K562 (cell line): ENCODE measurements around the gene ZEB2. TPM values are rescaled to one million over a fixed set of nuclear protein-coding genes. Genes with fewer than 3 reads are reported as not detected.

Experiments used
- ATAC-seq: fragments of 200-7000 bp; cut with Tn5 transposase; 3 replicates; pipeline ENCODE4 v1.9.1; 2020; ENCODE audit warnings: moderate library complexity
- BruUV-seq: library from RNA; stranded (reverse); fragments of 400-500 nt; replicated peaks from 2 replicates; lab custom pipeline; 2021; lab: Mats Ljungman, UMichigan
- CTCF ChIA-PET: fragments of 300-600 bp; formaldehyde crosslinking; extraction: SDS; loops from one replicate; lab custom pipeline; 2021; ENCODE audit warnings: low intra/inter-chr PET ratio; lab: Yijun Ruan, JAX
- POLR2A ChIA-PET: fragments of 300-600, 350-650 bp; sonication (Branson Sonifier 250); formaldehyde crosslinking; extraction: SDS; loops from one replicate; lab custom pipeline; 2021; ENCODE audit warnings: antibody characterized with exemption, inconsistent platforms; lab: Yijun Ruan, JAX
- DNase-seq, 4 experiments: peaks; one replicate each; pipeline versions ENCODE4 v3.0.0 to v3.0.0-alpha.2; 2011 to 2018; ENCODE audit warnings: low spot score in 3 of 4, mixed read lengths in 3 of 4; ENCODE audit errors: extremely low read depth in 1 of 4
- FAIRE-seq: peaks from 2 replicates; lab custom pipeline; 2011; peaks lifted over from hg19 to GRCh38; lab: Jason Lieb, UNC
- H2AFZ ChIP-seq: 2 replicates; pipeline ENCODE4 v1.6.0; 2011; ENCODE audit warnings: low read depth, low read length, control low read depth, inconsistent platforms
- H3K27ac ChIP-seq: fragments of 200-600 bp; 3 replicates; pipeline ENCODE4 v1.8.0; 2011; ENCODE audit warnings: low read depth, mild to moderate bottlenecking, control low read depth, inconsistent platforms, low read length, moderate library complexity, mixed read lengths; ENCODE audit errors: extremely low read depth
- H3K27me3 ChIP-seq, 2 experiments: fragments of 300-600 bp in 1 of 2; 2 replicates in 1 of 2; 3 replicates in 1 of 2; pipeline versions ENCODE4 v1.6.0 to v1.8.0; 2011; ENCODE audit warnings: inconsistent platforms in 2 of 2, low read length in 2 of 2, mild to moderate bottlenecking in 1 of 2, mixed read lengths in 1 of 2, moderate library complexity in 1 of 2; ENCODE audit not compliant: control insufficient read depth in 2 of 2, insufficient read depth in 2 of 2
- H3K36me3 ChIP-seq: fragments of 300-600 bp; 3 replicates; pipeline ENCODE4 v1.8.0; 2011; ENCODE audit warnings: mild to moderate bottlenecking, low read length, inconsistent platforms; ENCODE audit not compliant: control insufficient read depth, insufficient read depth
- H3K4me1 ChIP-seq, 2 experiments: fragments of 200-600 bp in 1 of 2; replicated peaks in 1 of 2; 2 replicates in 1 of 2; 3 replicates in 1 of 2; pipeline versions ENCODE4 v1.5.1 to v1.8.0; 2011; ENCODE audit warnings: inconsistent platforms in 2 of 2, low read length in 2 of 2, mild to moderate bottlenecking in 1 of 2, mixed read lengths in 1 of 2, moderate library complexity in 1 of 2; ENCODE audit not compliant: control insufficient read depth in 2 of 2, insufficient read depth in 2 of 2
- H3K4me2 ChIP-seq: 2 replicates; pipeline ENCODE4 v1.6.1; 2011; ENCODE audit warnings: low read length, control low read depth, inconsistent platforms, mixed read lengths; ENCODE audit not compliant: insufficient read depth
- H3K4me3 ChIP-seq: fragments of 200-600 bp; sonication (generic), shearing (Covaris generic); 2 replicates; pipeline ENCODE4 v1.5.1; 2016; ENCODE audit warnings: control low read depth, inconsistent platforms
- H3K79me2 ChIP-seq: fragments of 200-600 bp; 3 replicates; pipeline ENCODE4 v1.8.0; 2011; ENCODE audit warnings: low read length, inconsistent platforms; ENCODE audit not compliant: control insufficient read depth, insufficient read depth
- H3K9ac ChIP-seq, 2 experiments: 2 replicates each; pipeline versions ENCODE4 v1.6.0 to v1.6.1; 2011; ENCODE audit warnings: low read depth in 2 of 2, low read length in 2 of 2, control low read depth in 1 of 2, inconsistent platforms in 1 of 2, mild to moderate bottlenecking in 1 of 2, mixed read lengths in 1 of 2; ENCODE audit not compliant: insufficient read depth in 1 of 2
- H3K9me1 ChIP-seq: one replicate; pipeline ENCODE4 v1.6.0; 2011; ENCODE audit warnings: inconsistent platforms, mild to moderate bottlenecking, low read length, moderate library complexity; ENCODE audit not compliant: control insufficient read depth, insufficient read depth
- H3K9me3 ChIP-seq: replicated peaks from 2 replicates; pipeline ENCODE4 v1.5.1; 2011; ENCODE audit warnings: low read depth, low read length, inconsistent platforms; ENCODE audit not compliant: control insufficient read depth, insufficient read depth
- H4K20me1 ChIP-seq: replicated peaks from 2 replicates; pipeline ENCODE4 v1.6.1; 2011; ENCODE audit warnings: low read length, inconsistent platforms, mixed read lengths; ENCODE audit not compliant: control insufficient read depth, insufficient read depth
- C11orf30 ChIP-seq: fragments of 450-650 bp; IDR thresholded peaks from 2 replicates; pipeline ENCODE4 v1.6.1; 2016; ENCODE audit warnings: low read depth, mild to moderate bottlenecking
- DPF2 ChIP-seq: fragments of 450-650 bp; IDR thresholded peaks from 2 replicates; pipeline ENCODE4 v1.6.1; 2016
- JUND ChIP-seq, 2 experiments: IDR thresholded peaks; 2 replicates in 1 of 2; 3 replicates in 1 of 2; pipeline ENCODE4 v1.6.1; 2011; ENCODE audit warnings: borderline replicate concordance in 2 of 2, low read depth in 2 of 2, low read length in 2 of 2, improper control_type of control experiment in 1 of 2, missing biosample characterization in 1 of 2, missing genetic modification characterization in 1 of 2, missing genetic modification reagents in 1 of 2
- MAFF ChIP-seq: IDR thresholded peaks from 2 replicates; pipeline ENCODE4 v1.6.1; 2012; ENCODE audit warnings: low read length, improper control_type of control experiment
- MAFK ChIP-seq: IDR thresholded peaks from 2 replicates; pipeline ENCODE4 v1.6.1; 2011; ENCODE audit warnings: low read length, improper control_type of control experiment
- ZC3H4 ChIP-seq: sonication (generic); formaldehyde crosslinking; IDR thresholded peaks from 2 replicates; pipeline ENCODE4 v1.9.0; 2021; ENCODE audit warnings: missing genetic modification reagents, borderline replicate concordance
- ZKSCAN1 ChIP-seq: fragments of 150-350 bp; IDR thresholded peaks from 2 replicates; pipeline ENCODE4 v1.6.1; 2016; ENCODE audit warnings: low read depth, low read length
- ZNF316 ChIP-seq: fragments of 450-650 bp; IDR thresholded peaks from 2 replicates; pipeline ENCODE4 v1.6.1; 2016
- ZNF384 ChIP-seq: IDR thresholded peaks from 2 replicates; pipeline ENCODE4 v1.6.1; 2012; ENCODE audit warnings: low read depth, low read length, improper control_type of control experiment
- ZZZ3 ChIP-seq: fragments of 450-650 bp; IDR thresholded peaks from 2 replicates; pipeline ENCODE4 v1.6.1; 2016; ENCODE audit warnings: antibody characterized with exemption, mild to moderate bottlenecking, moderate library complexity
- WGBS: fragments of 100-300 bp; shearing (Covaris generic); methylation state at CpG from one replicate; pipeline ENCODE4 v1.1.6; 2016; ENCODE audit warnings: low coverage, mixed read lengths; ENCODE audit not compliant: insufficient coverage; ENCODE audit errors: missing lambda C conversion rate; 5-methylcytosine and 5-hydroxymethylcytosine counted together
- in situ Hi-C: fragments of 300-500 bp; cut with MboI; formaldehyde crosslinking; loops from 4 replicates; pipeline ENCODE4 v1.15.0; 2018; ENCODE audit warnings: inconsistent platforms, mixed read lengths
- intact Hi-C: fragments of 100-400 bp; cut with micrococcal nuclease; formaldehyde crosslinking; loops from 2 replicates; pipeline ENCODE4 v1.14.2; 2022
- polyA plus RNA-seq, 8 experiments: library from polyadenylated mRNA; depleted of rRNA in 4 of 8; stranded (reverse) in 5 of 8; unstranded in 3 of 8; fragments of >200 nt; fragmentation: Nextera tagmentation in 2 of 8; fragmentation: Illumina TruSeq in 1 of 8; extraction: Ambion mirVana in 2 of 8; extraction: Trizol in 1 of 8; gene quantifications; 2 replicates each; pipeline versions ENCODE4 v1.2.1 to v1.2.3, GENCODE V29; 2011 to 2014; ENCODE audit warnings: inconsistent platforms in 1 of 8, missing spikeins in 1 of 8
- total RNA-seq, 7 experiments: library from RNA; depleted of rRNA in 6 of 7; stranded (reverse); fragments of >200 nt in 6 of 7; fragmentation: Illumina TruSeq in 2 of 7; extraction: Trizol in 2 of 7; gene quantifications; 2 replicates each; pipeline versions ENCODE4 v1.2.1 to v1.2.3, GENCODE V29; 2011 to 2021; ENCODE audit warnings: low replicate concordance in 1 of 7
- TF ChIP-seq, protein P1 (sequence below): sonication (generic); formaldehyde crosslinking; IDR thresholded peaks from 2 replicates; pipeline ENCODE4 v1.8.0; 2023; ENCODE audit warnings: mild to moderate bottlenecking, missing genetic modification reagents
- TF ChIP-seq, protein P2 (sequence below): fragments of 450-650 bp; IDR thresholded peaks from 2 replicates; pipeline ENCODE4 v1.6.1; 2017; ENCODE audit warnings: antibody characterized with exemption, mild to moderate bottlenecking

The ZEB2 gene
- total and polyA plus RNA-seq, 9 of the 15 experiments (the other 6 are each of a cell fraction or from before 2014, with no cell fraction given): 15.1 to 113 (median 72.3) TPM

DNA sequence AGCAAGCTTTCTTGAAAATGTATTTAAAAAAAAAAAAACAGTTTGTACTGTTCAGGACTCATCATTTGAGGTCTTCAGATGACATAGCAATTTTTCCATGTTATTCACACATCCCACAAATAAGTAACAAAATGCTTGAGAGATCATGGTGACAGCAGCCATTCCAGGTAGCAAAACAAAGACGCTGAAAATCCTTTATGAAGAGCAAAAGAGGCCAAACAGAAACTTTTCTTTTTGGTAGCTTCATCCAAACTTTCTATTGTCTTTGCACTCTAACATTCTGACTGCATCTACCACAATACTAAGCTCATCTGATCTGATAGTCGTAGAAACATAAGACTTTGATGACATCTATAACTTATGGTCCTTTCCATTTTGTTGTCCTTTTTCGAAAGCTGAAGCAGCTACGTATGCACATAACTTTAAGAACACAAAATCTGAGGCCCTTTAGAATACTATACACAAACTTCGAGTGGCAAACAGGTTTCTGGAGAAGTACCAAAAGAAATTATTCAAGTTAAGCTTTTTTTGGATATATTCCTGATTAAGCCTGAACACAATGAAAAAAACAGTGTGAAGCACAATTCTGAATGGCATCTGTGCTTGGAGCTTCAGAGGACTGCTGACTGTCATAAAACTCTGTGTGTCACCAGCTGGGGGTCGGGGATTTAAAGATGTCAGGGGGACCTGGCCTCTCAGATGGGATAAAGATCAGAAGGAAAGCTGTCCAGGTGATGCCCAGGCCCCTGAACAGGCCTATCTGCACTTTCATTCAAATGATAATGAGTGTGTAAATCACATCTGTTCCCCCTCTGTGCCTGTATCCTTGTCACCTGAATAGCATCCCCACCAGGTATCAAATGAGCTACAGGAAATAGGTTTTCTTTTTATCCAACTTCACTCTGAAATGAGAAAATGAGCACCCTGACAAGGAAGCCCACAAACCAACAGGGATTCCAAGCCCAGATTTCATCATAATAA, 75.8 kb downstream of the ZEB2 start:
- CTCF ChIA-PET: no interaction called here
- peak; percentile 48 for FAIRE-seq
- H3K27ac ChIP-seq: peak overlapping the region; percentile 37; the same call in 1 of the 3 replicates
- no peak overlapping the region for H2AFZ ChIP-seq
- ATAC-seq: peak; percentile 3; the same call in 1 of the 3 replicates
- no peak overlapping the region for H3K4me3 ChIP-seq
- intact Hi-C loops (loop anchor here (5.0 kb wide), 1 partner anchor 63 kb away; no protein-coding TSS in a partner anchor), in situ Hi-C loops (no loop called here)
- no TSS peak for BruUV-seq
- no peaks in the 10 kb centered on the region for H4K20me1 ChIP-seq
- H3K27me3 ChIP-seq: no peaks in the 10 kb centered on the region
- peaks cover 62% of the 10 kb centered on the region for H3K36me3 ChIP-seq
- no peaks in the 10 kb centered on the region for H3K9me1 ChIP-seq
- POLR2A ChIA-PET: interaction anchor here (0.6 to 1.9 kb wide), 8 partner anchors 9 to 918 kb away, joined by 3 to 5 read pairs (median 4); no protein-coding TSS in a partner anchor
- 15% methylated on average over 6 of the region's 6 CpGs for WGBS
- peak overlapping the region in 1 of 2 experiments; percentile 4; a peak in 1 of 4 replicates for H3K9ac ChIP-seq
- peaks cover 98% of the 10 kb centered on the region for H3K79me2 ChIP-seq
- no peak for DNase-seq
- no peaks in the 10 kb centered on the region for H3K9me3 ChIP-seq
- peaks cover 15 to 34% of the 10 kb centered on the region in 2 experiments for H3K4me1 ChIP-seq
- H3K4me2 ChIP-seq: peak overlapping the region; percentile 34
- TF ChIP-seq DPF2 (peak; percentile 39; the same call in 1 of the 2 replicates), MAFK (peak; percentile 19; the same call in 1 of the 2 replicates), C11orf30 (peak; percentile 62), ZNF316 (peak; percentile 77), ZC3H4 (no peak), ZZZ3 (no peak), MAFF (peak; percentile 17; the same call in 1 of the 2 replicates), ZKSCAN1 (no peak), ZNF384 (0 out of 2 replicates have a peak, but pooled peaks have one; percentile 36), JUND (IDR thresholded peaks at IDR 0.05; ENCODE audit: borderline replicate concordance, low read depth, low read length) (no peak), JUND (tag; IDR thresholded peaks at IDR 0.05; ENCODE audit: borderline replicate concordance, low read depth, low read length) (peak; percentile 11; the same call in 1 of the 3 replicates)
- TF ChIP-seq, protein P1, sequence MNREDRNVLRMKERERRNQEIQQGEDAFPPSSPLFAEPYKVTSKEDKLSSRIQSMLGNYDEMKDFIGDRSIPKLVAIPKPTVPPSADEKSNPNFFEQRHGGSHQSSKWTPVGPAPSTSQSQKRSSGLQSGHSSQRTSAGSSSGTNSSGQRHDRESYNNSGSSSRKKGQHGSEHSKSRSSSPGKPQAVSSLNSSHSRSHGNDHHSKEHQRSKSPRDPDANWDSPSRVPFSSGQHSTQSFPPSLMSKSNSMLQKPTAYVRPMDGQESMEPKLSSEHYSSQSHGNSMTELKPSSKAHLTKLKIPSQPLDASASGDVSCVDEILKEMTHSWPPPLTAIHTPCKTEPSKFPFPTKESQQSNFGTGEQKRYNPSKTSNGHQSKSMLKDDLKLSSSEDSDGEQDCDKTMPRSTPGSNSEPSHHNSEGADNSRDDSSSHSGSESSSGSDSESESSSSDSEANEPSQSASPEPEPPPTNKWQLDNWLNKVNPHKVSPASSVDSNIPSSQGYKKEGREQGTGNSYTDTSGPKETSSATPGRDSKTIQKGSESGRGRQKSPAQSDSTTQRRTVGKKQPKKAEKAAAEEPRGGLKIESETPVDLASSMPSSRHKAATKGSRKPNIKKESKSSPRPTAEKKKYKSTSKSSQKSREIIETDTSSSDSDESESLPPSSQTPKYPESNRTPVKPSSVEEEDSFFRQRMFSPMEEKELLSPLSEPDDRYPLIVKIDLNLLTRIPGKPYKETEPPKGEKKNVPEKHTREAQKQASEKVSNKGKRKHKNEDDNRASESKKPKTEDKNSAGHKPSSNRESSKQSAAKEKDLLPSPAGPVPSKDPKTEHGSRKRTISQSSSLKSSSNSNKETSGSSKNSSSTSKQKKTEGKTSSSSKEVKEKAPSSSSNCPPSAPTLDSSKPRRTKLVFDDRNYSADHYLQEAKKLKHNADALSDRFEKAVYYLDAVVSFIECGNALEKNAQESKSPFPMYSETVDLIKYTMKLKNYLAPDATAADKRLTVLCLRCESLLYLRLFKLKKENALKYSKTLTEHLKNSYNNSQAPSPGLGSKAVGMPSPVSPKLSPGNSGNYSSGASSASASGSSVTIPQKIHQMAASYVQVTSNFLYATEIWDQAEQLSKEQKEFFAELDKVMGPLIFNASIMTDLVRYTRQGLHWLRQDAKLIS (CRISPR knock-in tag): 0 out of 2 replicates have a peak, but pooled peaks have one; percentile 25
- TF ChIP-seq, protein P2, sequence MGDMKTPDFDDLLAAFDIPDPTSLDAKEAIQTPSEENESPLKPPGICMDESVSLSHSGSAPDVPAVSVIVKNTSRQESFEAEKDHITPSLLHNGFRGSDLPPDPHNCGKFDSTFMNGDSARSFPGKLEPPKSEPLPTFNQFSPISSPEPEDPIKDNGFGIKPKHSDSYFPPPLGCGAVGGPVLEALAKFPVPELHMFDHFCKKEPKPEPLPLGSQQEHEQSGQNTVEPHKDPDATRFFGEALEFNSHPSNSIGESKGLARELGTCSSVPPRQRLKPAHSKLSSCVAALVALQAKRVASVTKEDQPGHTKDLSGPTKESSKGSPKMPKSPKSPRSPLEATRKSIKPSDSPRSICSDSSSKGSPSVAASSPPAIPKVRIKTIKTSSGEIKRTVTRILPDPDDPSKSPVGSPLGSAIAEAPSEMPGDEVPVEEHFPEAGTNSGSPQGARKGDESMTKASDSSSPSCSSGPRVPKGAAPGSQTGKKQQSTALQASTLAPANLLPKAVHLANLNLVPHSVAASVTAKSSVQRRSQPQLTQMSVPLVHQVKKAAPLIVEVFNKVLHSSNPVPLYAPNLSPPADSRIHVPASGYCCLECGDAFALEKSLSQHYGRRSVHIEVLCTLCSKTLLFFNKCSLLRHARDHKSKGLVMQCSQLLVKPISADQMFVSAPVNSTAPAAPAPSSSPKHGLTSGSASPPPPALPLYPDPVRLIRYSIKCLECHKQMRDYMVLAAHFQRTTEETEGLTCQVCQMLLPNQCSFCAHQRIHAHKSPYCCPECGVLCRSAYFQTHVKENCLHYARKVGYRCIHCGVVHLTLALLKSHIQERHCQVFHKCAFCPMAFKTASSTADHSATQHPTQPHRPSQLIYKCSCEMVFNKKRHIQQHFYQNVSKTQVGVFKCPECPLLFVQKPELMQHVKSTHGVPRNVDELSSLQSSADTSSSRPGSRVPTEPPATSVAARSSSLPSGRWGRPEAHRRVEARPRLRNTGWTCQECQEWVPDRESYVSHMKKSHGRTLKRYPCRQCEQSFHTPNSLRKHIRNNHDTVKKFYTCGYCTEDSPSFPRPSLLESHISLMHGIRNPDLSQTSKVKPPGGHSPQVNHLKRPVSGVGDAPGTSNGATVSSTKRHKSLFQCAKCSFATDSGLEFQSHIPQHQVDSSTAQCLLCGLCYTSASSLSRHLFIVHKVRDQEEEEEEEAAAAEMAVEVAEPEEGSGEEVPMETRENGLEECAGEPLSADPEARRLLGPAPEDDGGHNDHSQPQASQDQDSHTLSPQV: peak; percentile 64; the same call in 1 of the 2 replicates
